Heart left ventricle (tissue), 16 donors: ENCODE data around the gene MTFP1. TPM values are rescaled to one million over a fixed set of nuclear protein-coding genes. Genes with fewer than 3 reads are reported as not detected.

Source experiments
- ATAC-seq, 4 donors: fragments of 200-7000 bp; cut with Tn5 transposase; one replicate each; pipeline ENCODE4 v1.9.1; 2020 to 2022; ENCODE audit warnings: moderate library complexity in 4 of 4, mild to moderate bottlenecking in 3 of 4, moderate number of reproducible peaks in 1 of 4
- DNase-seq, 5 donors: peaks; one replicate each; pipeline ENCODE4 v3.0.0-alpha.2; 2020
- H3K27ac ChIP-seq, 12 donors: fragments of 200-600 bp; sonication (generic) in 4 of 12; one replicate each; pipeline versions ENCODE4 v1.5.0 to v1.8.0; 2016 to 2022; ENCODE audit warnings: mild to moderate bottlenecking in 2 of 12
- H3K27me3 ChIP-seq, 9 donors: fragments of 200-600 bp; sonication (generic) in 2 of 9; one replicate each; pipeline versions ENCODE4 v1.5.1 to v1.8.0; 2016 to 2022; ENCODE audit warnings: mild to moderate bottlenecking in 3 of 9
- H3K36me3 ChIP-seq, 9 donors: fragments of 200-600 bp; sonication (generic) in 2 of 9; one replicate each; pipeline versions ENCODE4 v1.5.0 to v1.8.0; 2018 to 2022; ENCODE audit warnings: mild to moderate bottlenecking in 2 of 9
- H3K4me1 ChIP-seq, 12 donors: fragments of 200-600 bp; sonication (generic) in 4 of 12; one replicate each; pipeline versions ENCODE4 v1.5.0 to v1.8.0; 2016 to 2022; ENCODE audit warnings: mild to moderate bottlenecking in 3 of 12
- H3K4me3 ChIP-seq, 12 donors: fragments of 200-600 bp; sonication (generic) in 4 of 12; one replicate each; pipeline versions ENCODE4 v1.5.0 to v1.8.0; 2017 to 2022; ENCODE audit warnings: mild to moderate bottlenecking in 9 of 12, moderate library complexity in 4 of 12
- H3K9me3 ChIP-seq, 12 donors: fragments of 200-600 bp; sonication (generic) in 4 of 12; one replicate each; pipeline versions ENCODE4 v1.5.0 to v1.8.0; 2016 to 2022; ENCODE audit warnings: mild to moderate bottlenecking in 1 of 12
- POLR2A ChIP-seq, 2 donors: fragments of 450-650 bp; IDR thresholded peaks; one replicate each; pipeline ENCODE4 v1.6.1; 2017; ENCODE audit warnings: antibody characterized with exemption in 2 of 2, mild to moderate bottlenecking in 2 of 2, moderate library complexity in 2 of 2
- WGBS, 4 donors: extraction: QIAGEN DNeasy Blood & Tissue Kit in 2 of 4; methylation state at CpG; one replicate each; pipeline versions ENCODE4 v1.1.5 to v1.1.7; 2013 to 2018; 5-methylcytosine and 5-hydroxymethylcytosine counted together
- intact Hi-C, 10 donors: fragments of 100-400 bp; cut with DNase I; formaldehyde crosslinking; loops; one replicate each; pipeline versions ENCODE4 v1.11.1 to v1.14.2; 2022
- polyA plus RNA-seq, 2 donors: library from polyadenylated mRNA; stranded (reverse); fragments of 200-250 nt; gene quantifications; one replicate each; pipeline ENCODE4 v1.2.3, GENCODE V29; 2013
- total RNA-seq, 9 donors: library from RNA; depleted of rRNA in 2 of 9; stranded (reverse); fragments of >200 nt in 2 of 9; fragmentation: NEBNext Ultra II Directional in 3 of 9; extraction: Animal tissue kit (Norgen Biotek cat#: 25700) in 3 of 9; gene quantifications; one replicate each; pipeline versions ENCODE4 v1.1.0 to v1.2.4, GENCODE V29; 2016 to 2023
- TF ChIP-seq, protein P1 (sequence below), 12 donors: fragments of 200-600 bp; sonication (generic) in 4 of 12; IDR thresholded peaks; one replicate each; pipeline versions ENCODE4 v1.5.0 to v1.8.0; 2018 to 2022; ENCODE audit warnings: antibody characterized with exemption in 12 of 12, mild to moderate bottlenecking in 5 of 12
- donor health status: ischemic (EF 13 %, LVEDD 7.1; RV severe dilation, severe dysfunction).
- donor health status: healthy with polysubstance abuse.
- donor health status: DM: no; HTN: yes; CAD: no.
- donor health status: DM: no; HTN: no; CAD: no.
- donor health status: ischemic (EF 25% LVEDD 6.9; RV normal size, moderate dysfunction).
- donor health status: ischemic (EF 25% LVEDD 5.7; RV mildly dilated, moderate dysfunction).
- donor health status: healthy.
- donor health status: DM: yes; HTN: yes; CAD: no.
- donor health status: ischemic (EF 35%, LVEDD 5.7; RV mildly dilated, moderate dysfunction).
- donor health status: nonischemic (EF 11% LVEDD 7.7; RV severe dilation, severe dysfunction).
- donor health status: DM: yes; HTN: yes; CAD: no.
- donor health status: PGD.
- donor health status: ischemic (EF 29% LVEDD 5.4; RV normal size, mild dysfunction).
- donor health status: nonischemic (EF 23%, LVEDD 6.1; RV moderate dilation, normal function).

MTFP1 gene
- total and polyA plus RNA-seq, 11 donors, result 5.0 to 139 (median 17.1) TPM

DNA sequence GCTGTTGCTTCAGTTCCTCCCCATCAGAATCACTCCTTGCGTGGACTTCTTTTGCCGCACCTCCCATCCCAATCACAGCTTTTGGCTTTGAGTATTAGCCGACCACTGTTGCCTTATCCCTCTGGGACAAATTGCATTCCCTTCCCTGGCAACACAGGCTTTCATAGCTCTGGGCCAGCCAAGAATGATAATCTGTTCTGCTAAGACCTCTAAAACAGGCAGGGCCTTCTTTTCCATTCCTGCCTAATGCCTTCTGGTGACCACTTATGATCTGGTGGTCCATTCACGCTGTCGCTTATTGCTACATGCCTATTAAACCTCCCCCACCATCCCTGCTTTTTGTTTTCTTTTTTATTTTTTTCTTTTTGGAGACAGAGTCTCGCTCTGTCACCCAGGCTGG, 19.2 kb upstream of the MTFP1 start:
- H3K9me3 ChIP-seq, result no peaks in the 10 kb centered on the region
- H3K27ac ChIP-seq, result no peak overlapping the region
- no peaks in the 10 kb centered on the region for H3K27me3 ChIP-seq
- no peaks in the 10 kb centered on the region for H3K4me1 ChIP-seq
- 73 to 88% (median 80%) methylated on average over 6 of the region's 6 CpGs for WGBS, 4 donors
- TF ChIP-seq, protein P1, sequence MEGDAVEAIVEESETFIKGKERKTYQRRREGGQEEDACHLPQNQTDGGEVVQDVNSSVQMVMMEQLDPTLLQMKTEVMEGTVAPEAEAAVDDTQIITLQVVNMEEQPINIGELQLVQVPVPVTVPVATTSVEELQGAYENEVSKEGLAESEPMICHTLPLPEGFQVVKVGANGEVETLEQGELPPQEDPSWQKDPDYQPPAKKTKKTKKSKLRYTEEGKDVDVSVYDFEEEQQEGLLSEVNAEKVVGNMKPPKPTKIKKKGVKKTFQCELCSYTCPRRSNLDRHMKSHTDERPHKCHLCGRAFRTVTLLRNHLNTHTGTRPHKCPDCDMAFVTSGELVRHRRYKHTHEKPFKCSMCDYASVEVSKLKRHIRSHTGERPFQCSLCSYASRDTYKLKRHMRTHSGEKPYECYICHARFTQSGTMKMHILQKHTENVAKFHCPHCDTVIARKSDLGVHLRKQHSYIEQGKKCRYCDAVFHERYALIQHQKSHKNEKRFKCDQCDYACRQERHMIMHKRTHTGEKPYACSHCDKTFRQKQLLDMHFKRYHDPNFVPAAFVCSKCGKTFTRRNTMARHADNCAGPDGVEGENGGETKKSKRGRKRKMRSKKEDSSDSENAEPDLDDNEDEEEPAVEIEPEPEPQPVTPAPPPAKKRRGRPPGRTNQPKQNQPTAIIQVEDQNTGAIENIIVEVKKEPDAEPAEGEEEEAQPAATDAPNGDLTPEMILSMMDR (IDR thresholded peaks at IDR 0.05), result no peak
- no peak for TF ChIP-seq POLR2A (IDR thresholded peaks at IDR 0.05)
- ATAC-seq (no peak), DNase-seq (no peak)
- H3K4me3 ChIP-seq, result no peak overlapping the region
- H3K36me3 ChIP-seq, result peaks cover 0 to 33% (median 6%) of the 10 kb centered on the region in 9 donors
- intact Hi-C loops, result loop anchor here in 1 of 10 donors (10.0 kb wide), 1 partner anchor 428 kb away; no protein-coding TSS in a partner anchor

DNA sequence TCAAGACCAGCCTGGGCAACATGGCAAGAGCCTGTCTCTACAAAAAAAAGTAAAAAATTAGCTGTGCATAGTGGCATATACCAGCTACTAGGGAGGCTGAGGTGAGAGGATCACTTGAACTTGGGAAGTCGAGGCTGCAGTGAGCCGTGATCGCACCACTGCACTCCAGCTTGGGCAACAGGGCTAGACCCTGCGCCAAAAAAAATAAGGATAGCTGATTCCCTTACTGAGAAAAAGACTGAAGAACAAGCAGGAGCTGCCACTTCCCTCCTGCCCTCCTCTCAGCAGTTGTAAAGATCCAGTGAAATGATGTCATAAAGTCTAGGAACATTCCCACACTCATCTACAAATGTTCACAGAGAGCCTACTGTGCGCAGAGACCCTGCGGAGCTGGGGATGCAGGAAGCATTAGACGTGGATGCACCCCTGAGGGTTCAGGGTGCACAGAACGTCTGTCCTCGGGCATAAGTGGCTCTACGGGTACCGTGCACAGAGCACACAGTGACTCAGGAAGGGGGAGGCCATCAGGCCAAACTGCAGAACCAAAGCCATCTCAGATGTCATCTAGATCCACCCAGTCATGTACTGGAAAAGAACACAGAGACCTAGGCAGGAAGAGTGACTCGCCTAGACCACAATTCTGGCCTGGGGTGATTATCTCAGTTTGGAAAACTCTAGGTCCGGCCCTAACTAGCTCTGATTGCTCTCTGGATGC, 17.0 kb upstream of the MTFP1 start:
- peak in 2 of 4 donors; percentile 15 to 57 for ATAC-seq
- Histone ChIP-seq H3K27me3 (no peaks in the 10 kb centered on the region), H3K36me3 (peaks cover 0 to 45% (median 7%) of the 10 kb centered on the region in 9 donors), H3K9me3 (no peaks in the 10 kb centered on the region), H3K4me1 (no peaks in the 10 kb centered on the region), H3K27ac (no peak overlapping the region), H3K4me3 (no peak overlapping the region)
- intact Hi-C loops, result loop anchor here in 1 of 10 donors (10.0 kb wide), 1 partner anchor 426 kb away; no protein-coding TSS in a partner anchor
- WGBS, 4 donors, result 84 to 85% (median 84%) methylated on average over 9 to 13 of the region's 13 CpGs
- TF ChIP-seq POLR2A (IDR thresholded peaks at IDR 0.05), result no peak
- TF ChIP-seq, protein P1 (IDR thresholded peaks at IDR 0.05), result no peak
- DNase-seq, result no peak

DNA sequence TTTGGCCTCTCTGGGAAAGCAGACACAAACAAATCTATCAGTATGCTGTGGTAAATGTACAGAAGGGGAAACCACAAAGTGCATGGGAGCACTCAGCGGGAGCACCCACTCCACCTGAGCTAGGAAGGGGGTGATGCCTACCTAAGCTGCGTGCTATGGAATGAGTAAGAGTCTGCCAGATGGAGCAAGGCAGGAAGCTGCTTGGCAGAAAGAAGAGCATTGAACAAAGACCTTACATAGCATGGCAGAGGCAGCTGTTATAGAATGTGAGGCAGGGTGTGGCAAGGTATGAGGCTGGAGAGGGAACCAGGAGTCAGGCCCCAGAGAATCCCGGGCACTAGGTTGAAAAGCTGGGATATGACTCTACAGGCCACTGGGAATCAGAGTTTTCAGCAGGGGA, 13.8 kb upstream of the MTFP1 start:
- no peaks in the 10 kb centered on the region for H3K27me3 ChIP-seq
- H3K36me3 ChIP-seq, result peaks cover 0 to 66% (median 22%) of the 10 kb centered on the region in 9 donors

DNA sequence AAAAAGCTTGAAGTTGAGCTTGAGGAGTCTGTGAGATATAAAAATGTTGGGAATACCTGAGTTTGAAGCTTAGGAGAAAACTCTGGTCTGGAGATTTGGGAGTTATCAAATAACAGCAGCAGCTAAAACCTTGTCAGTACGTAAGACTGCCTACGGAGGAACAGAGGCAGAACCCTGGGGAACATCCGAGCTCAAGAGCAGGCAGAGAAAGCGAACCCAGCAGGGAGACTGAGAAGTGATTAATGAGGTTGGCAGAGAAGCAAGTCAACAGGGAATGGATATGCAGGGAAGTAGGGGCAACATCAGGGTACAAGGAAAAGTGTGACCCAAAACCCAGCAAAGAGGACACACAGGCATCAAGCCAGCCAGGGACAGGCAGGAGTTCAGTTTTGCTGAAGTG, 12.6 kb upstream of the MTFP1 start:
- Histone ChIP-seq H3K9me3 (no peaks in the 10 kb centered on the region), H3K27ac (no peak overlapping the region), H3K36me3 (peaks cover 0 to 66% (median 32%) of the 10 kb centered on the region in 9 donors), H3K27me3 (no peaks in the 10 kb centered on the region), H3K4me3 (no peak overlapping the region), H3K4me1 (no peaks in the 10 kb centered on the region)
- DNase-seq, result no peak
- intact Hi-C loops, result no loop called here
- no peak for ATAC-seq
- no peak for TF ChIP-seq POLR2A (IDR thresholded peaks at IDR 0.05)
- TF ChIP-seq, protein P1 (IDR thresholded peaks at IDR 0.05), result no peak
- WGBS, 4 donors, result 87 to 94% (median 92%) methylated on average over 4 of the region's 4 CpGs

More for the DNA sequence above, 13.8 kb upstream of the MTFP1 start:
- no peak for DNase-seq
- no peak for ATAC-seq
- intact Hi-C loops, result no loop called here
- TF ChIP-seq, protein P1 (IDR thresholded peaks at IDR 0.05), result no peak
- no peak for TF ChIP-seq POLR2A (IDR thresholded peaks at IDR 0.05)
- Histone ChIP-seq H3K4me3 (no peak overlapping the region), H3K27ac (no peak overlapping the region), H3K4me1 (no peaks in the 10 kb centered on the region), H3K9me3 (no peaks in the 10 kb centered on the region)
- 84 to 95% (median 86%) methylated on average over 3 of the region's 3 CpGs for WGBS, 4 donors
